Superior temporal gyrus (tissue), 1 donor: ENCODE data around the gene TSC22D3.
"Not testable (repeated sequence)": the region's sequence is repeated elsewhere in the genome, so short reads cannot be mapped to it uniquely, and the experiment has no call there.

Experiments used
- DNase-seq: peaks from one replicate; pipeline ENCODE4 v3.0.0-alpha.2; 2016; ENCODE audit errors: extremely low spot score

Gene TSC22D3

DNA sequence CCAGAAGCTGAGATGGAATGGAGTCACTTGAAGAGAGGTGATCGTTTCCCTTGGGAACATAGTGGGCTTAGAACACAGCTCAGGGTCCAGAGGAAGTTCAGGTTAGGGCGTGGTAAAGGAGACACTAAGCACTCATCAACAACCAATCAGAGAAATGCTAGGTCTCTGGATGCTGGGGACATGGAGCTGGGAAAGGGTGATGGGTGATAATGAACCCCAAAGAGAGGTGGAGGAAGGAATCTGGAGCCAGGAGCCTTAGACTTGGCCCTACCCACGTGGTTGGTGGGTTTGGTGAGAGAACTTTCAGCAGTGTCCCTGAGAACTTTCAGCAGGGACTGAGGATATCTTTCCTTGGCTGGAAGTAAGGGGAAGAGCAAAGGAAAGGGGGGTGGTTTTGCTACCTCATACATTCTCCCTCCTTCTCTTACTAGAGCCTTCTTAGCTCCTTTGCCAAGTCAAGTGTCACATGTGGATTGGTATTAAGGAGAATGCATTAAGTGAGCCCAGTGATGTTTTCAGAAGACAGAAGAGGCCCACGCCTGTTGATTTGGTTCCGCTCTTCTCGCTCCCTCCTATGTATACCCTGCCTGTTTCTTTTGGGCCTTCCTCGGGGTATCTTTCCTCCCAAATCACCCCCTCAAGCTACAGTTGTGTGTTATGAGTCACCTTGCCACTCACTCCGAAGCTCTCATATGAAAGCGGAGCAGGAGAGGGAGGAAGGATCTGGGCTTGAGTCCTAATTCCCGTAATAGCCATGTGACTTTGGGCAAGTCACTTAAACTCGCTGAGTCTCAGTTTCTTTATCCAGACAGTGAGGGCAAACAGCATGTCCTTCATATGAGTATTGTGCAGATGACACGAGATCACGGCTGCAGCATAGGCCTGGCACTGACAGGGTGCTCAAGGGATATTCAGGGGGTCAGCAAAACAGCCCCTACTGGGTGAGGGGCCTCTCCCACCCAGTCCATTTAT, 63.1 kb downstream of the TSC22D3 start:
- no peak for DNase-seq

DNA sequence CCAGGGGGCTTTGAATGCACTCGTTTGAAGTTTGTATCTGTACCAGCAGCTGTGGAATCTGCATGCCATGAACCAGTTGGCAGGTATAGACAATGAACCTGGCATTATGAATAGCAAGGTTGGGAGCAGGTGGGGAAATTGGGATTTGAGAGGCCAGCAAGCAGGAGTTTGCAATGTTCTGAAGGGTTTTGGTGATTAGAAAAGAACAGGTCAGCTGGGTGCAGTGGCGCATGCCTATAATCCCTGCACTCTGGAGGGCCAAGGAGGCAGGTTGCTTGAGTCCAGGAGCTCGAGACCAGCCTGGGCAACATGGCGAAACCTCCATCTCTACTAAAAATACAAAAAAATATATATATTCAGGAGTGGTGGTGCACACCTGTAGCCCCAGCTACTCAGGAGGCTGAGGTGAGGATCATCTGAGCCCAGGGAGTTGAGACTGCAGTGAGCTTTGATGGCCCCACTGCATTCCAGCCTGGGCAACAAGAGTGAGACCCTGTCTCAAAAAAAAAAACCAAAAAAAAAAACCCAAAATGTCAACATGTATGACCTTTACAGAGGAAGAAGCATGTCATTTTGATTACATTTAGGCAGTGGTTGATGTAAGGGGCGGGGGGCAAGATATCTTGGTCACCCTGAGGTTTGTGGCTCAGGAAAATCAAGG, 63.9 kb downstream of the TSC22D3 start:
- DNase-seq, result no peak

DNA sequence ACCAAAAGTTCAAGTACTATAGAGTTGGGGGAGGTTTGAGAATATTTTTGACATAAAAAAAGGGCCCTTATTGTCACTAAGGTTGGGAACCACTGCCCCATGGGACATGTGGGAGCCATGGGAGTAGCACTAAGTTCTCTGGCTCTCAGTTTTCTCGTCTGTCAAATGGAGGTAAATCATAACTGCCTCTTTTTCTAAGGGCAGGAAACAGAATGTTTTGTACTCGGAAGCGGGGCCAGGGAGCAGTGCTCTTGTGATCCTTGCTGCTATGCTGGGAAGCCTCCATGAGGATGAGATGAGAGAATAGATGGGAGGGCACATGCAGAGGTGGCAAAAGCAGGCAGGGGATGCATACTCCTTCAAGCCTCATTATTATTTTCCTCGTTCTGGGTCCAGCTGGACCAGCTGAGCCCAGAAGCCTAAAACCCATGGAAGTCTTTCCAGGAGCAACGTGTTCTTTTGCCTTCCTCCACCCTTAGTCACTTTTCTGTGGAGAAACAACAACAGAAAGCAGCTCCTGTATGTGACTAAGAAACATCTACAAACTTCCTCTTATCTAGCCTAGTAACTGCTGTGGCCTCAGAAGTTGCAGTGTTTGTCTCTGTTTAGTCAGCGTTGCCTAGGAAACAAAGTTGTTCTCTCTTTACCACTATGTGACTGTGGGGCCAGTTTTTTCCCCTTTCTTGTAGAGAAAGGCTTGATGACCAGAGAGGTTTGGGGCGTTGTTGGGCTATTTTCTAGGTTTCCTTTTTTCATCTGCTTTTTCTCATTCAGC, 64.8 kb downstream of the TSC22D3 start:
- DNase-seq, result no peak

DNA sequence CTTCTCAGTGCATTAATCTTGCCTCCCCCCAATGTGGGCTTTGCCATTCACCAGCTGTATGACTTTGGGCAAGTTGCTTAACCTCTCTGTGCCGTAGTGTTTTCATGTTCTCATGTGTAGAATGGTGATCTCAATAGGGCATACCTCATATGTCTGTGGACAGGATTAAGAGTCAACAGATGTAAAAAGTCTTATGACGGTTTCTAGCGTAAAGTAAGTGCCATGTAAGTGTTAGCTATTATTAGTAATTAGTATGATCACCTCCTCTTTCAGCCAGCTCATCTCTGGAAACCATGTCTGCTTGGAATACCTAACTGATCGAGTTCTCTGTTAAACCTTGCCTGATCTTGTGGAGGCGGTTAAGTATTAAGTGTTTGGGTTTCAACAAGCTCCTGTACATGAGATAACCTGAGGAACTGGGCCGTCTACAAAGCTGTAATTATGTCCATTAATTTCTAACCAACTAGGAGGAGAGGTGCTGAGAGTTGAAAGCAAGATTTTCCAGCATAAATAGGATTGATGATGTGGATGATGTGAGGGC, 66.3 kb downstream of the TSC22D3 start:
- no peak for DNase-seq

DNA sequence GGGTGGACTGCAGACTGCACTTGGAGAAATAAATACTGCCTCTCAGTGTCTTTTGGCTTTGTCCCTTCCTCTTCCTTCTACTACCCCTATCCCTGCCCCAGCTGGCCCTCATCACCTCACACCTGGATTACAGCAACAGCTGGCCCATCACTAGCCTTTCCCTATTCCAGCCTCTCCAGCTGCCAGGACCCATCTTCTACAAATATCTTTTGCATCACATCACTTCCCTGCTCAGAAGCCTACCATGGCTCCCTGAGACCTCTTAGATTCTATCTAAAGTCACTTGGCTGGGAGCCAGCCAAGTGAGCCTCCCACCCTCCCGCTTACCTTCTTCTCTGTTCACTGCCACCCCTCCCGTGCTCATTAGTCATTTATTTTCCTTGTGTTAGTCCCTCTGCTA, 66.8 kb downstream of the TSC22D3 start:
- DNase-seq, result no peak

DNA sequence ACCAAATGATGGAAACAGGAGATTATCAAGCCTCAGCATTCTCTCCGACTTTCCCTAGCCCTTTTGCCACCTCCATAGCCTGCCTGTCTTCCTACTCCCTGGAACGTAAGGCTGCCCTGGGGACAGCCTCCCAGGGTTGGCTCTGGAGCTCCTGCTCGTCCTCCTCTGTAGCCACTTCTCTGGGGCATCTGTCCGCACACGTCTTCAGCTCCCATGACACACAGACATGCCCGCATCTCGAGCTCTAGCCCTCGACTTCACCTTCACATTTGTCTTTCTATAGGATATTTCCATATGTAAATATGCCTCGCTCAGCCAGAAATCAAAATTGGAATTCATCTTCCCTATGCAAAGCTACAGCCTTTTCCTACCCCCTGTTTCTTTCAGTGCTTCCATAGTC, 67.7 kb downstream of the TSC22D3 start:
- DNase-seq, result no peak

DNA sequence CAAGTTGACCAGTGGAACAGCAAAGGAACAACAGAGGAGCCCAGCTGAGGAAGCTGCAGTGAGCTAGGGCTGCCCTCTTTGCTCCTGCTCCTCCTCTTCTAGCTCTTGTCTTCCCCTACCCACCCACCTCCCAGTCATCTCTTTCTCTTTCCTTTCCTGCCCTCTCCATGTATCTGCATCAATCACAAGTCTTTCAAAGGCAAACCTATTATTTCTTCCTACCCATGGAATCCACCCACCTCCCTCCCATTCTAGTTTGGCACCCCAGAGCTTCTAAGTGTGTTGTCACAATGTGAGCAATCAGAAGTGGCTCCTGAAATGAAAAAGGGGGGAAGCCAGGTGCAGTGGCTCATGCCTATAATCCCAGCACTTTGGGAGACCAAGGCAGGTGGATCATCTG, 69.3 kb downstream of the TSC22D3 start:
- no peak for DNase-seq

DNA sequence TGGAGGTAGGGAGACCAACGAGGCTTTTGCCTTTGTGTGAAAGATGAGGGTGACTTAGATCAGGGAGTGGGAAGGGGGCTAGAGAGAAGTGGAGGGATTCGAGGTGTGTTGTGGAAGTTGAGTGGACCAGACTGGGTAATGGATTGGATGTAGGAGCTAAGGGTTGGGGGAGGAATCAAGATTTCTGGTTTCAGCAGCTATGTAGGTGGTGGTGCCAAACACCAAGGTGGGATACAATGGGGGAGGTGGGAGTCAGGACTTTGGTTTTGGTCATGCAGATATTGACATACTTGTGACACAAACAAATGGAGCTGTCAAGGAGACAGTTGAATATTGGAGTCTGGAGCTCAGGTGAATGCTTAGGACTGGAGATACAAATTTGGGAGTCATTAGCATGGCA, 71.0 kb downstream of the TSC22D3 start:
- DNase-seq, result no peak

DNA sequence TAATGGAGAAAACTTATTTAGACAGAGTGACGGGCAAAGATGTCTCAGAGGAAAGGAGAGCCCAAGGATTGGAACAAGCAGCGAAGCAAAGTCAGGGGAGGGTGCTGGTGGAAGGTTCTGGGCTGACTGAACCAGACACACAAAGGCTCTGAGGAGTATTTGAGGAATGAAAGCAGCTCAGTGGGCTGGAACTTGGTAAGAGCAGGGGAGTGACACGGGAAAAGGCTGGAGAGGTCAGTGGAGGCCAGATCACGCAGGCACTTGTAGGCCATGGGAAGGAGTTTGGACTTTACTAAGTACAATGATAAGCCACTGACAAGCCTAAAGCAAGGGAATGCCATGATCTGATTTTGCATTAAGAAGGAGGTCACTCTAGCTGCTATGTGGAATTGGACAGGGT, 71.4 kb downstream of the TSC22D3 start:
- no peak for DNase-seq

DNA sequence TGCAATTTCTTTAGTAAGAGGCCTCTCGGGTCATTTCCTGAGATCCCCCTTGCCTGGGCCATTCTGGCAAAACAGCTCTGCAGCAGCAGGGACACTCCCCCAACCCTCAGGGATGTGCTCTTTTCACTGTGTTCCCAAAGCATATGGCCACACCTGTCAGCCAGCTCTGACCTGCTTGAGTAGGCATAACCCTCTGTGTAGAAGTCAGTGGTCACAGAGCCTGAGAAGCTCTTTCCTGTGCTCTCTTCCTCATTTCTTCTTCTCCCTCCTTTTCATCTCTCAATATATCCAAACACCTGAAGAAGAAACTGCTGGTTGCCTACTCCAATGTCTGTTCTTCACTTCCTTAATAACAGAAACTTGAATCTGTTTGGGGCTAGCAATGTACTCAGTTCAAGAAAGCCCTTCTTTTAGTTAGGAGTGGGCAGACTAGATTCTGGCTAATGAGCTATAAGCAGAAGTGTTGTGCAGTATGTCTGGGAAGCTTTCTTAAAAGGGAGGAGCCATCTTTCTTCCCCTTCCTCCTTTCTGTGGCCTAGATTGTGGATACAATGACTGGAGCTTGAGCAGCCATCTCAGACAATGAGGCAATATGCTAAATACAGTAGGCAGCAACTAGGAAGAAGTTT, 74.0 kb downstream of the TSC22D3 start:
- DNase-seq, result no peak

DNA sequence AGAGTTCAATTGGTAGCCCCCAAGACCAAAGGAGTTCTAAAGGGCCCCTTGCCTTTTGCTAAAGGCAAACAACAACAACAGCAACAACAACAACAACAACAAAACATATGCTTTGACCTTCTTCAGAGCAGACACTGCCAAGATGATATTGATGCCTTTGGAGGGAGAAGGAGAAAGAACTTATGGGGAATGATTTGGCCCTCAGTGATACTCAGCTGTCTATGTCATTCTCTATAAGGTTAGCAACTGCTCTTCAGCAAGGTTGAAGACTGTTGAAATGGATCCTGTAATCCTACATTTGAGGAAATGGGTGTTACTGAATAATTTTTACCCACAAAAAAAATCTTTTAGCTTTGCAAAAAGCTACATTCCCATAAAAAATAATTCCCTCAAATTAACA, 74.8 kb downstream of the TSC22D3 start:
- DNase-seq, result no peak

DNA sequence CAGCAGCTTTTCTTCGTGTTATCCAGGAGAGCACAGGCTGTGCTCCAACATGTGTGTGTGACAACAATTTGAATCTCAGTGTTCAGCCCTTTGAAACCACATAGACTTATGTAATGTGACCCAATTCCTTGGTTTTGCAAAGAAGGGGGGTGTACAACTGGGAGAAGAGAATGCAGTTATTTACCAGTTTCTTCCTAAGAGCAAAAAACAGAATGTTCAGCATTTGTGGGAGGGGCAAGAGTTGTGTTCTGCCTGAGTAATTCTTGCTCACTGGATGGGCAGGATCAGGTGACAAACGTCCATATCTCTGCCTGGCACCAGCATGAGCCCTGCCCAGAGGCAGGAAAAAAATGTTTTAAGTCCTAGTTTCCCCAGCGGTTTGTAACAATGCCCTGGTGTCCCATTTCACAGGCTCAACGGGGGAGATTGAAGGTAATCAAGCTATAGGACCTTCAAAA, 75.2 kb downstream of the TSC22D3 start:
- peak; percentile 35 for DNase-seq

DNA sequence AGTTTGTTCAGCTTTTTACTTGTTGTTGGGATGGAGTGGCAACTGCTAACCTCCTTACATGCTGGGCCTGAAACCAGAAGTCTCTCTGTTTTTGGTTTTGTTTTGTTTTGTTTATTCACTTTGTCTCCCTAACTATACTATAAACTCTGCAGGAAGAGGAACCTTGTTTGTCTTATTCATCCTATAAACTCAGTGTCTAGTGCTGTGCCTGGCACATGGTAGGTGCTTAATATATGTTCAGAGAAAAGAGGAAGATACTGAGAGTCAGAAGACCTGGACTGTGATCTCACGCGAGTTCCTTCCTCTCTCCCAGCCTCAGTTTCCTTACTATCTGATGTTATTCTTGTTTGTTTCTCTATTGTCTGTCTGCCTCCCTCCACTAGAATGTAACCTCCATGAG, 76.0 kb downstream of the TSC22D3 start:
- no peak for DNase-seq

DNA sequence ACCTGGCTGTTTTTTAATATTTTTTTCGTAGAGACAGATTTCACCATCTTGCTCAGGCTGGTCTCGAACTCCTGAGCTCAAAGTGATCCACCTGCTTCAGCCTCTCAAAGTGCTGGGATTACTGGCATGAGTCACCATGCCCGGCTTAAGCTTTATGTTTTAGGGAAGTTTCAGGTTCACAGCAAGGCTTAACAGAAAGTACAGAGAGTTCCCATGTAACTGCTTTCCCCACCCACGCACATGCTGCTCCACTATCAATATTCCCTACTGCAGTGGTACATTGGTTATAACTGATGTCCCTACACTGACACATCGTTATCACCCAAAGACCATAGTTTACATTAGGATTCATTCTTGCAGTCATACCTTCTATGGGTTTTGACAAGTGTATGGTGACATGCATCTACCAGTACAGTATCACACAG, 84.6 kb downstream of the TSC22D3 start:
- DNase-seq, result no peak

DNA sequence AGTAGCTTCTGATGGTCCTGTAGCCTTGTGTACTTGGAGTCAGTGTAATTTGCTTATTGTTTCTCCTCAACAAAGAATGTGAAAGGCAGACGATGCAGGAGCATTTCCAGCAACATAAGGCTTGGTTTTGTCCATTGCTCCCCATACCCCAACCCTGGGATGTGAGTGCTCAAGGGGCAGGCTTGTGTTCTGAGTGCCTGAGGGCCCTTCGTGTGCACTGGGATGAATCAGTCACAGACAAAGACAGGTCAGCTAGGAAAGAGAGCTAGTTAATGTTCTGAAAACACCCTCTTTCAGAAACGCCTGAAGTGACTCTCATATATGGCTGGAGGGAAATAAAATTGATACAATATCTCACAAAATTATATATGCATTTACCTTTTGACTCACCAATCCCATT, 88.1 kb downstream of the TSC22D3 start:
- DNase-seq, result no peak

DNA sequence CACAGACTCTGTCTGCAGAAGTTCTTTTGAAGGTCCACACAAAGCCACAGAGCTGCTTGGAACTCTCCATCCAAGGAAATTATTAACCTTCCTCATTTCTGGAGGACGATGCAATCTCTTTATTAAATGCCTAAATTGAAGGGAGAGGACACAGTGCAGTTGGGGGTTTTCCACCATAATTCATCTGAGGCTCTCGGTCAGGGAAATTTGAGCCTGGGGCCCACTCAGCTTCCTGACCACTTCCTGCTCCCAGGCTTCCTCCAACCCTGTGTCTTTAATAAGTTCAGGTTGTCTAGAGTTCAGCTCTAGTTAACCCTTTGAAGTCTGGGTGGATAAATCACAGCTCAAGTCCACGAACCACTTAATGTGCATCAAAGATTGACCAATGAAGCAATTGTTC, 88.8 kb downstream of the TSC22D3 start:
- no peak for DNase-seq

DNA sequence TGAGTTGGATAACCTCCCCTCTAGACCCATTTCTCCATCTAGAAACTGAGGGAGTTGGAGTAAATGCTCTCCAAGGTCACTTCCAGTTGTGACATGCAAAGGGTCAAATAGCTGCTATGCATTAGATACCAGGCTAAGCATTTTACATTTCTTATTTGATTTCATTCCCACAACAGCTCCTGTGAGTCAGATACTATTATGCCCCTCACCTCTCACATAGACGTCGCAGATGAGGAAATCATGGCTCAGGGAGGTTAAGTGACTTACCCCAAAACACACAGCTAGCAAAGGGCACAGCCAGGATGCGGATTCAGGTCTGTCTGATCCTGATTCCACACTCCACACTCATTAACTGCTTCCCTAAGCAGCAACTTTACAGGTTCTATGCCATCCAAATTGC, 89.6 kb downstream of the TSC22D3 start:
- DNase-seq, result no peak

DNA sequence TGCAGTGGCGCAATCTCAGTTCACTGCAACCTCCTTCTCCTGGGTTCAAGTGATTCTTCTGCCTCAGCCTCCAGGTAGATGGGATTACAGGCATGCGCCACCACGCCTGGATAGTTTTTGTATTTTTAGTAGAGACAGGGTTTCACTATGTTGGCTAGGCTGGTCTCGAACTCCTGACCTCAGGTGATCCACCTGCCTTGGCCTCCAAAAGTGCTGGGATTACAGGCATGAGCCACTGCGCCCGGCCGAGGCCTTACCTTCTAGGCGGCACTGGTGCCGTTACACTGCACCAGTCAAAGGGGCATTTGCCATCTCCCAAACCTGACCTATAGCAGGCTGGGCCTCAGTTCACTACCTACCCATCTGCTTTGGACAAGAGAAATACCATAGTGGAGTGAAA, 90.0 kb downstream of the TSC22D3 start:
- DNase-seq, result not testable (repeated sequence)

DNA sequence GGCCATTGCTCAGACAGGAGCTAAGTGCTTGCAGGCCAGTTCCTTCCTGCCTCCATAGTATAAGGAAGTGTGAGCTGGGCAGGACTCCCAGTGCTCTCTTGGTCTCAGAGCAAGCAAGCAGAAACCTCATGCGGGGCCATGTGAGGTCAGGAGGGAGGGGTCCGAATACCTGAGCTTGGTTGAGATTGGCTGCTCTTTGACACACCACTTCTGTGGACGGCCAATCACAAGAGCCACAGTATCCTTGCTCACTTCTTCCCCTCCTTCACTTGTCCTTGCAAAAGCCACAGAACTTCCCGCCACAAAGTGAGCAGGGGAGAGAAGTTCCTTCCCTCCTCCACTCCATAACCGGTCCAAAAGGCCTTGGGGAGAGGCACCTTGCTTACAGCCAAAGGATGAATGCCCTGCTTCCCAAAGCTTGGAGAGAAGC, 90.6 kb downstream of the TSC22D3 start:
- no peak for DNase-seq

DNA sequence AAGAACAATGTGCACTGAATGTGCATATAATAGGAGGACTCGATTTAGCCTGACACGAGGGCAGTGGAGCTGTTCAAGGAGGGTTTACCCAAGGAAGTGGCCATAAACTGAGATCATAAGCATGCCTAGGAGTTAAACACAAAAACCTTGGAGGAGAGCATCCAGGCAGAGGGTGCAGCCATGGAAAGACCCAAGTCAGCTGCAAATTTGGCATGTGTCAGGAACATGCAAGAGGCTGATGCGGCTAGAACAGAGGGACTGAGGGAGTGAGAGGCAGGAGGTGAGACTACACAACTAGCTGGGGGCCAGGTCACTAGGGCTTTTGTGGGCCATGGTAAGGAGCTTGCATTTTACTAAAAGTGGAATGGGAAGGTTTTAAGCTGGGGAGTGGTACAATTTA, 91.7 kb downstream of the TSC22D3 start:
- DNase-seq, result no peak

DNA sequence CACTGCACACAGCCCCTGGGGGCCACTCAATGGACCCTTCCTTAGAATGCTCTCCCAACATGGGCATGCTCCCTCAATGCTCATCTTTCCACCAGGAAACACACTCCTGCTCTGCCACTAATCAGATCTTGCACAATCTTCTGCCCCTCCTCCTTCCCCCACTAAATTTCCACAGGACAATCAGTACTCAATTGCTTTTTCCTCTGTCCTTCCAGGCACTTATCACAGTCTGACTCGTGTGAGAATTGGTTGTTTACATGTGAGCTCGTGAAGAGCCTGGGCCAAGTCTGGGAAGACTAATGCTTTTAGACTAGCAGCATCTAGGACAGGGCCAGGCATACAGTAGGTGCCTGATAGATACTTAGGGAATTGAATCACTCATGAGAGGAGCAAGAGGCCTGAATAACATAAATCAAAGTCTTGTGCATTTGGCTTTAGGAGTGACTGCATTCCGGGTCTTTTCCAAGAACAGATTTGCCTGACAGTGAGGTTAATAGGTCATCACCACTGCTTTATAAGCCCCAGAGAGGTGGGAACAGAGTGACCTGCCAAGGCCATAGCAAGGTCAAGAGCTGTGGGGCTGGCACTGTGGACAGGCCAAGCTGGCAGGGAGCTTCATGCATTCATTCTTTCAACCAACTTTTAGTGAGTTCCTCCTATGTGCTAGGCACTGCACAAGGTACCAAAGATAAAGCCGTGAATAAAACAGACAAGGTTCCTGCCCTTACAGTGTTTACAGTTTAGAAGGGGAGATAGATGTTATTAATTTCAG, 92.3 kb downstream of the TSC22D3 start:
- no peak for DNase-seq
